Smooth muscle cell (in vitro differentiated cells): ENCODE data around the gene MT1M. TPM values are rescaled to one million over a fixed set of nuclear protein-coding genes. Genes with fewer than 3 reads are reported as not detected.
"Not testable (repeated sequence)": the region's sequence is repeated elsewhere in the genome, so short reads cannot be mapped to it uniquely, and the experiment has no call there.

Source experiments
- DNase-seq: peaks from one replicate; lab custom pipeline; 2025; ENCODE audit not compliant: unreplicated experiment; lab: John Stamatoyannopoulos, UW
- H2AFZ ChIP-seq: fragments of 200-600 bp; sonication (generic); 2 replicates; pipeline ENCODE4 v1.6.0; 2016; ENCODE audit warnings: antibody characterized with exemption, low read depth, mild to moderate bottlenecking
- H3F3A ChIP-seq: fragments of 200-600 bp; sonication (generic); 2 replicates; pipeline ENCODE4 v1.6.0; 2017; ENCODE audit warnings: antibody characterized with exemption, low read depth
- H3K27ac ChIP-seq: fragments of 200-600 bp; sonication (generic); 2 replicates; pipeline ENCODE4 v1.5.1; 2016; ENCODE audit warnings: low read depth, mild to moderate bottlenecking
- H3K27me3 ChIP-seq: fragments of 200-600 bp; sonication (generic); 2 replicates; pipeline ENCODE4 v1.6.1; 2016; ENCODE audit warnings: low read depth, mild to moderate bottlenecking
- H3K36me3 ChIP-seq: fragments of 200-600 bp; sonication (generic); 2 replicates; pipeline ENCODE4 v1.5.1; 2016; ENCODE audit warnings: low read depth
- H3K4me1 ChIP-seq: fragments of 200-600 bp; sonication (generic); 2 replicates; pipeline ENCODE4 v1.5.1; 2016; ENCODE audit warnings: low read depth
- H3K4me2 ChIP-seq: fragments of 200-600 bp; sonication (generic); 2 replicates; pipeline ENCODE4 v1.6.0; 2016; ENCODE audit warnings: mild to moderate bottlenecking
- H3K4me3 ChIP-seq: fragments of 200-600 bp; sonication (generic); 2 replicates; pipeline ENCODE4 v1.5.1; 2016; ENCODE audit warnings: mild to moderate bottlenecking
- H3K79me2 ChIP-seq: fragments of 200-600 bp; sonication (generic); 2 replicates; pipeline ENCODE4 v1.6.0; 2016; ENCODE audit warnings: low read depth, mild to moderate bottlenecking
- H3K9ac ChIP-seq: fragments of 200-600 bp; sonication (generic); 2 replicates; pipeline ENCODE4 v1.6.0; 2016; ENCODE audit warnings: low read depth
- H3K9me3 ChIP-seq: fragments of 200-600 bp; sonication (generic); replicated peaks from 2 replicates; pipeline ENCODE4 v1.5.1; 2016; ENCODE audit warnings: low read depth
- H4K20me1 ChIP-seq: fragments of 200-600 bp; sonication (generic); 2 replicates; pipeline ENCODE4 v1.6.0; 2016; ENCODE audit warnings: low read depth
- WGBS: methylation state at CpG from one replicate; pipeline ENCODE4 v1.1.7; 2016; ENCODE audit warnings: low lambda C conversion rate; 5-methylcytosine and 5-hydroxymethylcytosine counted together
- polyA plus RNA-seq: library from polyadenylated mRNA; unstranded; fragments of >200 nt; fragmentation: Nextera tagmentation; extraction: Ambion mirVana; gene quantifications from 2 replicates; pipeline ENCODE4 v1.2.1, GENCODE V29; 2016
- total RNA-seq: library from RNA; depleted of rRNA; stranded (reverse); fragments of >200 nt; gene quantifications from 2 replicates; pipeline ENCODE4 v1.2.3, GENCODE V29; 2014
- TF ChIP-seq, protein P1 (sequence below): fragments of 200-600 bp; sonication (generic); IDR thresholded peaks from 2 replicates; pipeline ENCODE4 v1.5.1; 2017; ENCODE audit warnings: borderline replicate concordance, mild to moderate bottlenecking, antibody characterized with exemption; ENCODE audit not compliant: insufficient read depth, poor library complexity, severe bottlenecking

Gene MT1M
- total and polyA plus RNA-seq, 2 experiments from 2014 or later, result 0.19 TPM; not detected in 1

DNA sequence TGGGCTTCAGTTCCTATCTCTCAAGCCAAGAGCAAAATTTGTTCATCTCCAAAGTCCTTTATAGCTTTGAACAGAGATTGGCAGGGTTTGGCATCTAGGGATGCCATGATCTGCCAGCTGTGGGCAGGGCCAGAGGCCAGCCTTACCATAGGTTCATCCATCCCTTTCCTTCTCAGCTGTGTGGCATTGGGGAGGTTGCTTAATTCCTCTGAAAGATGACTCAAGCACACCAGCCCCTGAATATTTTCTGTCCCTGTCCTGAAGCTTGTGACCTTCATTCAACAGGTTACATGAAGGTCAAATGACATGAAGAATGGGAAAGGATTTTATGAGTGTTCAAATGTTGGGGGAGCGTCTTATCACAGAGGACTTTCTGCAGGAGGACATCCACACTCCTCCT, 32.0 kb downstream of the MT1M start:
- Histone ChIP-seq H3K9ac (no peak overlapping the region), H3F3A (no peaks in the 10 kb centered on the region), H3K79me2 (no peaks in the 10 kb centered on the region), H3K4me2 (no peak overlapping the region), H3K27ac (no peak overlapping the region), H3K4me1 (no peaks in the 10 kb centered on the region), H3K4me3 (no peak overlapping the region), H2AFZ (no peak overlapping the region), H3K9me3 (no peaks in the 10 kb centered on the region), H4K20me1 (no peaks in the 10 kb centered on the region), H3K27me3 (peaks cover 100% of the 10 kb centered on the region), H3K36me3 (no peaks in the 10 kb centered on the region)
- 95% methylated on average over 1 of the region's 1 CpG for WGBS
- DNase-seq, result no peak
- TF ChIP-seq, protein P1, sequence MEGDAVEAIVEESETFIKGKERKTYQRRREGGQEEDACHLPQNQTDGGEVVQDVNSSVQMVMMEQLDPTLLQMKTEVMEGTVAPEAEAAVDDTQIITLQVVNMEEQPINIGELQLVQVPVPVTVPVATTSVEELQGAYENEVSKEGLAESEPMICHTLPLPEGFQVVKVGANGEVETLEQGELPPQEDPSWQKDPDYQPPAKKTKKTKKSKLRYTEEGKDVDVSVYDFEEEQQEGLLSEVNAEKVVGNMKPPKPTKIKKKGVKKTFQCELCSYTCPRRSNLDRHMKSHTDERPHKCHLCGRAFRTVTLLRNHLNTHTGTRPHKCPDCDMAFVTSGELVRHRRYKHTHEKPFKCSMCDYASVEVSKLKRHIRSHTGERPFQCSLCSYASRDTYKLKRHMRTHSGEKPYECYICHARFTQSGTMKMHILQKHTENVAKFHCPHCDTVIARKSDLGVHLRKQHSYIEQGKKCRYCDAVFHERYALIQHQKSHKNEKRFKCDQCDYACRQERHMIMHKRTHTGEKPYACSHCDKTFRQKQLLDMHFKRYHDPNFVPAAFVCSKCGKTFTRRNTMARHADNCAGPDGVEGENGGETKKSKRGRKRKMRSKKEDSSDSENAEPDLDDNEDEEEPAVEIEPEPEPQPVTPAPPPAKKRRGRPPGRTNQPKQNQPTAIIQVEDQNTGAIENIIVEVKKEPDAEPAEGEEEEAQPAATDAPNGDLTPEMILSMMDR, result no peak

GRCh38 chr16:56665286-56666261, 33.1 kb downstream of the MT1M start:
- H3F3A ChIP-seq, H3K27ac ChIP-seq, H2AFZ ChIP-seq, H3K36me3 ChIP-seq, H3K79me2 ChIP-seq, H3K9ac ChIP-seq, H3K4me1 ChIP-seq, DNase-seq, H3K4me2 ChIP-seq, H4K20me1 ChIP-seq, H3K9me3 ChIP-seq, H3K4me3 ChIP-seq: not testable (repeated sequence)
- WGBS, result 71% methylated on average over 8 of the region's 8 CpGs
- H3K27me3 ChIP-seq, result peaks cover 100% of the 10 kb centered on the region

GRCh38 chr16:56667581-56668571, 35.4 kb downstream of the MT1M start, which contains the start of gene MT1G:
MT1G (minus strand) TSS chr16:56668065; CDS start chr16:56667993, 72 bp downstream.
- no peak within 1 kb of the TSS for H2AFZ ChIP-seq
- no peak within 1 kb of the TSS for H3K4me3 ChIP-seq
- H3K9me3 ChIP-seq, result no peaks in the 10 kb centered on the region
- H4K20me1 ChIP-seq, result no peaks in the 10 kb centered on the region
- WGBS, result 20% methylated on average over 30 of the region's 46 CpGs
- no peak within 1 kb of the TSS for H3K4me2 ChIP-seq
- no peak within 1 kb of the TSS for H3K27ac ChIP-seq
- TF ChIP-seq, protein P1, result no peak
- no peaks in the 10 kb centered on the region for H3K4me1 ChIP-seq
- peaks cover 100% of the 10 kb centered on the region for H3K27me3 ChIP-seq
- DNase-seq, result no peak
- H3F3A ChIP-seq, result no peaks in the 10 kb centered on the region
- H3K9ac ChIP-seq, result no peak within 1 kb of the TSS
- H3K79me2 ChIP-seq, result no peaks in the 10 kb centered on the region
- no peaks in the 10 kb centered on the region for H3K36me3 ChIP-seq
